Activated CD8-positive, alpha-beta memory T cell treated with anti-CD3 and anti-CD28 coated beads, Interleukin-2, amount 50 U/mL, for 48 hours (primary cell): ENCODE measurements around the gene GALNT18.

Experiments
- DNase-seq: peaks from one replicate; pipeline ENCODE4 v3.0.0-alpha.2; 2020

GALNT18 gene

GRCh38 chr11:11253497-11253896, 368.3 kb downstream of the GALNT18 start:
- DNase-seq = no peak

- DNase-seq = no peak
These were observed 369.4 kb downstream of the GALNT18 start for GRCh38 chr11:11252403-11252802.

GRCh38 chr11:11251394-11251970, 370.3 kb downstream of the GALNT18 start:
- no peak for DNase-seq

GRCh38 chr11:11250470-11250869, 371.3 kb downstream of the GALNT18 start:
- no peak for DNase-seq

GRCh38 chr11:11247576-11247975, 374.2 kb downstream of the GALNT18 start:
- no peak for DNase-seq

GRCh38 chr11:11247086-11247485, 374.7 kb downstream of the GALNT18 start:
- no peak for DNase-seq

GRCh38 chr11:11246166-11246565, 375.6 kb downstream of the GALNT18 start:
- no peak for DNase-seq

- no peak for DNase-seq
These were observed 376.4 kb downstream of the GALNT18 start for GRCh38 chr11:11245453-11245852.

GRCh38 chr11:11244470-11245080, 377.2 kb downstream of the GALNT18 start:
- DNase-seq = no peak

- DNase-seq = no peak
These were observed 378.0 kb downstream of the GALNT18 start for GRCh38 chr11:11243590-11244469.

GRCh38 chr11:11243209-11243589, 378.6 kb downstream of the GALNT18 start:
- no peak for DNase-seq

GRCh38 chr11:11241284-11241683, 380.5 kb downstream of the GALNT18 start:
- DNase-seq = no peak

GRCh38 chr11:11239959-11240358, 381.8 kb downstream of the GALNT18 start:
- DNase-seq = no peak

GRCh38 chr11:11237070-11237832, 384.6 kb downstream of the GALNT18 start:
- DNase-seq = no peak

- no peak for DNase-seq
These were observed 385.2 kb downstream of the GALNT18 start for GRCh38 chr11:11236498-11237059.

GRCh38 chr11:11231763-11232162, 390.0 kb downstream of the GALNT18 start:
- no peak for DNase-seq

GRCh38 chr11:11230802-11231562, 390.8 kb downstream of the GALNT18 start:
- peak; percentile 57 for DNase-seq

- DNase-seq = no peak
These were observed 391.7 kb downstream of the GALNT18 start for GRCh38 chr11:11230087-11230486.

GRCh38 chr11:11229647-11230046, 392.2 kb downstream of the GALNT18 start:
- no peak for DNase-seq

- no peak for DNase-seq
These were observed 394.3 kb downstream of the GALNT18 start for GRCh38 chr11:11227296-11228085.
